Natural killer cell (primary cell): ENCODE data around the gene CIB2. TPM values are rescaled to one million over a fixed set of nuclear protein-coding genes. Genes with fewer than 3 reads are reported as not detected.

Experiments used
- ATAC-seq, 3 donors: fragments of 150-1000 bp in 2 of 3; fragments of 200-7000 bp in 1 of 3; cut with Tn5 transposase; 1 replicate in 1 of 3; 2 replicates in 2 of 3; pipeline ENCODE4 v1.10.0; 2021; ENCODE audit warnings: mild to moderate bottlenecking in 2 of 3, moderate library complexity in 2 of 3
- DNase-seq, 2 donors: peaks; one replicate each; pipeline versions ENCODE4 v3.0.0 to v3.0.0-alpha.2; 2013 to 2021; ENCODE audit warnings: mixed read lengths in 1 of 2
- H3K27ac ChIP-seq: one replicate; pipeline ENCODE4 v1.5.1; 2013; ENCODE audit warnings: mild to moderate bottlenecking, low read length
- H3K27me3 ChIP-seq: one replicate; pipeline ENCODE4 v1.6.1; 2013; ENCODE audit warnings: low read length; ENCODE audit not compliant: control insufficient read depth, insufficient read depth
- H3K36me3 ChIP-seq: one replicate; pipeline ENCODE4 v1.6.1; 2013; ENCODE audit warnings: low read length; ENCODE audit not compliant: control insufficient read depth, insufficient read depth
- H3K4me1 ChIP-seq: one replicate; pipeline ENCODE4 v1.6.1; 2013; ENCODE audit warnings: low read length; ENCODE audit not compliant: control insufficient read depth, insufficient read depth
- H3K4me3 ChIP-seq: one replicate; pipeline ENCODE4 v1.5.1; 2013; ENCODE audit warnings: low read length
- H3K9me3 ChIP-seq: one replicate; pipeline ENCODE4 v1.6.1; 2013; ENCODE audit warnings: low read length; ENCODE audit not compliant: control insufficient read depth, insufficient read depth
- H3K27ac Mint-ChIP-seq, 2 donors: one replicate each; pipeline ENCODE4 v1.8.0; 2022; ENCODE audit warnings: mild to moderate bottlenecking in 2 of 2, mixed read lengths in 2 of 2, moderate library complexity in 1 of 2
- H3K27me3 Mint-ChIP-seq, 2 donors: one replicate each; pipeline ENCODE4 v1.8.0; 2022; ENCODE audit warnings: low read depth in 2 of 2, mixed read lengths in 2 of 2
- H3K36me3 Mint-ChIP-seq: one replicate; pipeline ENCODE4 v1.8.0; 2022; ENCODE audit warnings: mixed read lengths
- H3K4me1 Mint-ChIP-seq, 2 donors: one replicate each; pipeline ENCODE4 v1.8.0; 2022; ENCODE audit warnings: mixed read lengths in 2 of 2
- H3K4me3 Mint-ChIP-seq: one replicate; pipeline ENCODE4 v1.8.0; 2022; ENCODE audit warnings: mild to moderate bottlenecking, moderate library complexity, mixed read lengths
- H3K9me3 Mint-ChIP-seq, 2 donors: one replicate each; pipeline ENCODE4 v1.8.0; 2022; ENCODE audit warnings: mixed read lengths in 2 of 2
- WGBS: methylation state at CpG from one replicate; pipeline ENCODE4 v1.1.7; 2013; ENCODE audit warnings: missing lambda C conversion rate; ENCODE audit not compliant: insufficient coverage; 5-methylcytosine and 5-hydroxymethylcytosine counted together
- intact Hi-C: fragments of 100-400 bp; cut with micrococcal nuclease; formaldehyde crosslinking; loops from one replicate; pipeline ENCODE4 v1.14.2; 2022
- total RNA-seq, 4 donors: library from RNA; stranded (reverse); fragments of 120-200 nt in 1 of 4; gene quantifications; one replicate each; pipeline versions ENCODE4 v1.2.3 to v1.2.4, GENCODE V29; 2013 to 2022
- TF ChIP-seq, protein P1 (sequence below): fragments of 200-600 bp; IDR thresholded peaks from one replicate; pipeline ENCODE4 v1.8.0; 2022; ENCODE audit warnings: antibody characterized with exemption

Gene CIB2
- total RNA-seq, 3 donors from 2014 or later (not counting 1 experiment from before 2014, with no cell fraction given) = 0.25 to 1.5 (median 0.99) TPM

- Mint-ChIP-seq H3K4me3 (peak overlapping the region; percentile 85), H3K27me3 (no peaks in the 10 kb centered on the region), H3K4me1 (peaks cover 5 to 24% of the 10 kb centered on the region in 2 donors), H3K36me3 (no peaks in the 10 kb centered on the region), H3K9me3 (no peaks in the 10 kb centered on the region), H3K27ac (peak overlapping the region; percentile 32 to 92)
- DNase-seq (no peak), ATAC-seq (peak; percentile 42 to 49 (median 42))
- intact Hi-C loops = no loop called here
- no peaks in the 10 kb centered on the region for H3K9me3 ChIP-seq
- no peaks in the 10 kb centered on the region for H3K27me3 ChIP-seq
- 40% methylated on average over 51 of the region's 51 CpGs for WGBS
- H3K36me3 ChIP-seq = no peaks in the 10 kb centered on the region
- no peak overlapping the region for H3K27ac ChIP-seq
- H3K4me3 ChIP-seq = no peak overlapping the region
- H3K4me1 ChIP-seq = peaks cover 13% of the 10 kb centered on the region
- TF ChIP-seq, protein P1, sequence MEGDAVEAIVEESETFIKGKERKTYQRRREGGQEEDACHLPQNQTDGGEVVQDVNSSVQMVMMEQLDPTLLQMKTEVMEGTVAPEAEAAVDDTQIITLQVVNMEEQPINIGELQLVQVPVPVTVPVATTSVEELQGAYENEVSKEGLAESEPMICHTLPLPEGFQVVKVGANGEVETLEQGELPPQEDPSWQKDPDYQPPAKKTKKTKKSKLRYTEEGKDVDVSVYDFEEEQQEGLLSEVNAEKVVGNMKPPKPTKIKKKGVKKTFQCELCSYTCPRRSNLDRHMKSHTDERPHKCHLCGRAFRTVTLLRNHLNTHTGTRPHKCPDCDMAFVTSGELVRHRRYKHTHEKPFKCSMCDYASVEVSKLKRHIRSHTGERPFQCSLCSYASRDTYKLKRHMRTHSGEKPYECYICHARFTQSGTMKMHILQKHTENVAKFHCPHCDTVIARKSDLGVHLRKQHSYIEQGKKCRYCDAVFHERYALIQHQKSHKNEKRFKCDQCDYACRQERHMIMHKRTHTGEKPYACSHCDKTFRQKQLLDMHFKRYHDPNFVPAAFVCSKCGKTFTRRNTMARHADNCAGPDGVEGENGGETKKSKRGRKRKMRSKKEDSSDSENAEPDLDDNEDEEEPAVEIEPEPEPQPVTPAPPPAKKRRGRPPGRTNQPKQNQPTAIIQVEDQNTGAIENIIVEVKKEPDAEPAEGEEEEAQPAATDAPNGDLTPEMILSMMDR = no peak
These were observed 565 bp downstream of the CIB2 start for GRCh38 chr15:78130466-78131294.

DNA sequence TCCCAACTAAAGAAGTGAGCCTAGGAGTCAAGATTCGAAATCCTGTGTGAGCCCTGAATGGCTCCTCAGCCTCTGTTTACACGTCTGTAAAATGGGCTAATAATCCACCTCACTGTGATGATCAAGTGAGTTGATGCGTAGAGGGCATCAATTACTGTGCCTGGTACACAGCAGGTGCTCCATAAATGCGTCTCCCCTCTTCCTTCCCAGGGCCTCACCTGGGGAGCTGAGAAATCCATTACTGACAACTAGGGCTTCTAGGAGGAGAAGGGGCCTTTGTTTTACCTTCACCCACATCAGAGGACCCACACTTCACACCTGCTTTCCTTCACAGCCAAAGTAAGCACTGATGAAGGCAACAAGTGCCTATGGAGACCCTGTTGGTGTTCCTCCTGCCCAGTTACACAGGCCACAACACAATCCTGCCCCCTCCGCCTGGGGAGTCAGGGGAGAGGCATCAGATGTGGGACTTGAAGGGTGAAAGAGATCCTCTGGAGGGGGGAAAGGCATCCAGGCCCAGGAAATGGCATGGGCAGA is 1.4 kb downstream of the CIB2 start:
- intact Hi-C loops = loop anchor here (5.0 kb wide), 1 partner anchor 112 kb away; no protein-coding TSS in a partner anchor
- 88% methylated on average over 5 of the region's 5 CpGs for WGBS
- no peaks in the 10 kb centered on the region for H3K36me3 Mint-ChIP-seq
- no peak for ATAC-seq
- H3K27me3 Mint-ChIP-seq = no peaks in the 10 kb centered on the region
- peak overlapping the region; percentile 85 for H3K4me3 Mint-ChIP-seq
- H3K27ac Mint-ChIP-seq = peak overlapping the region; percentile 32 to 92
- peak in 1 of 2 donors; percentile 45 for DNase-seq
- Histone ChIP-seq H3K27me3 (no peaks in the 10 kb centered on the region), H3K4me3 (no peak overlapping the region), H3K36me3 (no peaks in the 10 kb centered on the region), H3K27ac (no peak overlapping the region), H3K9me3 (no peaks in the 10 kb centered on the region), H3K4me1 (peaks cover 13% of the 10 kb centered on the region)
- TF ChIP-seq, protein P1 = no peak
- H3K9me3 Mint-ChIP-seq = no peaks in the 10 kb centered on the region
- H3K4me1 Mint-ChIP-seq = peaks cover 5 to 24% of the 10 kb centered on the region in 2 donors

DNA sequence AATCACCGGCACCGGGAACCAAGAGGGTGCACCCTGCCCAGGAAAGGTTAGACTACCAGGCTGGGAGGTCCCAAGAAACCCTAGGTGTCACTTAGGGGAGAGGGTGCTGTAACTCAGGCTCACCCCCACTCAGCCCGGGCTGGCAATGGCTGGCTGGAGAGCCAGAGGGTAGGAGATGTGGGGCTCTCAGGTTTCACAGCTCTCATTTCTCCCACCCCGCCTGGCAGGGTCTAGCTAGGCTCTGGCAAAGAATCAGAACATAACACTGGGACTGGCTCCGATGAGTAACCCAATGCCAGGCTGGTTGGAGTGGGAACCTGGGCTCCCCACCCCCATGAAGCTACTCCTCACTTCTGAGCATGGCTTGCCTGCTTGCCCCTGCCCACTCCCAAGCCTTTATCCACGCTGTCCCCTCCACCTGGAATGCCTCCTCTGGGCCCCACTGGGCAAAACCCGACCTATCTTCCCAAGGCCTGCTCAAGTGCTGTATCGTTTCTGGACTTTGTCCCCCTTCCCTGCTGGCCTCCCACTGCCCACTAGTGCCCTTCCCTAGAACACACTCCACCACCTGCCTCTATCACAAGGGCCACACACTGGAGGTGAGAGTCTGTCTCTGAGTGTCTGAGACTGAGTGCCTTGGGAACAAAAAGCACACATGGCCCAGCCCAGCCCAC is 2.0 kb downstream of the CIB2 start:
- no peak overlapping the region for H3K4me3 Mint-ChIP-seq
- peaks cover 5 to 24% of the 10 kb centered on the region in 2 donors for H3K4me1 Mint-ChIP-seq
- intact Hi-C loops = loop anchor here (5.0 kb wide), 1 partner anchor 113 kb away; no protein-coding TSS in a partner anchor
- TF ChIP-seq, protein P1 = no peak
- Histone ChIP-seq H3K4me3 (no peak overlapping the region), H3K36me3 (no peaks in the 10 kb centered on the region), H3K9me3 (no peaks in the 10 kb centered on the region), H3K4me1 (peaks cover 13% of the 10 kb centered on the region), H3K27ac (no peak overlapping the region), H3K27me3 (no peaks in the 10 kb centered on the region)
- no peaks in the 10 kb centered on the region for H3K9me3 Mint-ChIP-seq
- no peak for ATAC-seq
- peak in 1 of 2 donors; percentile 43 for DNase-seq
- H3K27ac Mint-ChIP-seq = peak overlapping the region; percentile 32 to 92
- no peaks in the 10 kb centered on the region for H3K36me3 Mint-ChIP-seq
- WGBS = 92% methylated on average over 8 of the region's 8 CpGs
- H3K27me3 Mint-ChIP-seq = no peaks in the 10 kb centered on the region
